Osteocyte (in vitro differentiated cells): ENCODE data around the gene SLC38A4. TPM values are rescaled to one million over a fixed set of nuclear protein-coding genes. Genes with fewer than 3 reads are reported as not detected.

Experiments
- DNase-seq: peaks from one replicate; pipeline ENCODE4 v3.0.0; 2021; ENCODE audit warnings: mixed read lengths; ENCODE audit not compliant: unreplicated experiment; ENCODE audit errors: extremely low spot score
- H3K27ac Mint-ChIP-seq: one replicate; pipeline ENCODE4 v1.8.0; 2021; ENCODE audit warnings: mild to moderate bottlenecking, mixed read lengths; ENCODE audit not compliant: unreplicated experiment
- H3K27me3 Mint-ChIP-seq: one replicate; pipeline ENCODE4 v1.8.0; 2021; ENCODE audit warnings: mixed read lengths; ENCODE audit not compliant: unreplicated experiment
- H3K36me3 Mint-ChIP-seq: one replicate; pipeline ENCODE4 v1.8.0; 2021; ENCODE audit warnings: mixed read lengths; ENCODE audit not compliant: unreplicated experiment
- H3K4me1 Mint-ChIP-seq: one replicate; pipeline ENCODE4 v1.8.0; 2021; ENCODE audit warnings: mixed read lengths; ENCODE audit not compliant: unreplicated experiment
- H3K4me3 Mint-ChIP-seq: one replicate; pipeline ENCODE4 v1.8.0; 2021; ENCODE audit warnings: mild to moderate bottlenecking, moderate library complexity, mixed read lengths; ENCODE audit not compliant: unreplicated experiment
- H3K9me3 Mint-ChIP-seq: one replicate; pipeline ENCODE4 v1.8.0; 2021; ENCODE audit warnings: mixed read lengths; ENCODE audit not compliant: unreplicated experiment
- CTCF ChIP-seq: fragments of 200-600 bp; sonication (generic); IDR thresholded peaks from 2 replicates; pipeline ENCODE4 v1.5.0; 2021; ENCODE audit warnings: antibody characterized with exemption, mild to moderate bottlenecking, moderate library complexity
- total RNA-seq: library from RNA; stranded (reverse); gene quantifications from 2 replicates; pipeline ENCODE4 v1.2.1, GENCODE V29; 2021

SLC38A4 gene
- total RNA-seq, 1 donor from 2014 or later, result 11.4 TPM

- Mint-ChIP-seq H3K36me3 (peaks cover 7% of the 10 kb centered on the region), H3K4me1 (peaks cover 47% of the 10 kb centered on the region), H3K27ac (peak overlapping the region; percentile 64), H3K27me3 (no peaks in the 10 kb centered on the region), H3K9me3 (peaks cover 2% of the 10 kb centered on the region), H3K4me3 (no peak overlapping the region)
- no peak for DNase-seq
- no peak for TF ChIP-seq CTCF
These were observed 10.0 kb downstream of the SLC38A4 start for GRCh38 chr12:46815809-46816208.

GRCh38 chr12:46814143-46814542 is 11.7 kb downstream of the SLC38A4 start:
- no peak for DNase-seq
- peaks cover 7% of the 10 kb centered on the region for H3K36me3 Mint-ChIP-seq
- no peak overlapping the region for H3K4me3 Mint-ChIP-seq
- no peak overlapping the region for H3K27ac Mint-ChIP-seq
- peaks cover 47% of the 10 kb centered on the region for H3K4me1 Mint-ChIP-seq
- H3K9me3 Mint-ChIP-seq, result no peaks in the 10 kb centered on the region
- no peak for TF ChIP-seq CTCF
- no peaks in the 10 kb centered on the region for H3K27me3 Mint-ChIP-seq

DNA sequence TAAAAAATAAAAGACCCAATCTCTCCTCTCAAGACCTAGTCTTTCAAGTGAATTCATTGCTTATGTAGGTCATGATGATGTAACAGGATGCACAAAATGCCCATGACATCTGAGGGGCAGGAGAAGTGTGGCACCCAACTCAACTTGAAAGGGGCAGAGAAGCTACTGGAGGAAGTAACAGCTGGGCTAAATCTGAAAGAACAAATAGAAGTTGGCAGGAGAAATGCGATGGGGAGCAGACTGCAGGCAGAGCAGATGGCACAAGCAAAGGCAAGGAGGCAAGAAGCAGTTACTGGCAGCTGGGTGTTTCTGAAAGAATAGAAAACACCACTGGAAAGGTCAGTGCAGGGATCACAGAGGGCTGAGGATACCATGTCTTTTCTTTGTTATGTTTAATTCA is 14.6 kb downstream of the SLC38A4 start:
- H3K36me3 Mint-ChIP-seq, result peaks cover 7% of the 10 kb centered on the region
- TF ChIP-seq CTCF, result no peak
- H3K27ac Mint-ChIP-seq, result no peak overlapping the region
- no peak for DNase-seq
- H3K27me3 Mint-ChIP-seq, result no peaks in the 10 kb centered on the region
- peaks cover 8% of the 10 kb centered on the region for H3K9me3 Mint-ChIP-seq
- H3K4me3 Mint-ChIP-seq, result no peak overlapping the region
- peaks cover 33% of the 10 kb centered on the region for H3K4me1 Mint-ChIP-seq

DNA sequence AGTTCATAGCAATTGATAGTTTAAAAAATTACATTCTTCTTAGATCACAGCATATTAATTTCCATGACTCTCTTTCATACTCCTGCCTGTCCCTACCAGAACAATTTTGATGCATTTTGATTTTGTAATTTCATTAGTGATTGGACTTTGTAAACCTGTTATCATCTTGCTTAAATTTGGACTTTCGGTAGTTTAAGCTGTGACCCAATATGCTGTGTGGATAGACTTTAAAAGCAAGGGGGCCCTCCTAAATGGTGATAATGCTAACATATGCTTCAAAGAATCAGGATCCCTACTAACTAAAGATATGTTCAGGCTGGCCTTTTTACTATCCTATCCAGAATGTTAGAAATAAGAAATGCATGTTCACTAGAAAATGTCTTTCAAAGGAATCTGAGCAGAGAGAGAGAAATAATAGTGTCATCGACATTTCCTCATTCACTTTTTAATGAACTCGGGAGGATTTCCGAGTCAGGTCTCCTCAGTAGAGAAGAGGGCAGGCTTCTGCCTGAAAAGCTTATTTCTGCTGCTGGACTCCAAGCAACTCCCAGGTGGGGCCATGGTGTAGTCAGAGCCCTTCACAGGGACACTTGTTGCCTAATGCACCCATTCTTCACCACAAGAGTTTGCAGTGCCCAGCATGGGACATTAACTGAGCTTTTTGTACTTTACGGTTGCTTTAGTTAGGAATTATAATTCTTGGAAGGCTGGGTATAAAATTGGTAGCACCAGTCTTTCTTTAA is 16.7 kb downstream of the SLC38A4 start:
- no peaks in the 10 kb centered on the region for H3K27me3 Mint-ChIP-seq
- H3K4me3 Mint-ChIP-seq, result no peak overlapping the region
- no peak for TF ChIP-seq CTCF
- peaks cover 19% of the 10 kb centered on the region for H3K4me1 Mint-ChIP-seq
- H3K27ac Mint-ChIP-seq, result no peak overlapping the region
- peaks cover 13% of the 10 kb centered on the region for H3K9me3 Mint-ChIP-seq
- no peak for DNase-seq
- peaks cover 9% of the 10 kb centered on the region for H3K36me3 Mint-ChIP-seq

DNA sequence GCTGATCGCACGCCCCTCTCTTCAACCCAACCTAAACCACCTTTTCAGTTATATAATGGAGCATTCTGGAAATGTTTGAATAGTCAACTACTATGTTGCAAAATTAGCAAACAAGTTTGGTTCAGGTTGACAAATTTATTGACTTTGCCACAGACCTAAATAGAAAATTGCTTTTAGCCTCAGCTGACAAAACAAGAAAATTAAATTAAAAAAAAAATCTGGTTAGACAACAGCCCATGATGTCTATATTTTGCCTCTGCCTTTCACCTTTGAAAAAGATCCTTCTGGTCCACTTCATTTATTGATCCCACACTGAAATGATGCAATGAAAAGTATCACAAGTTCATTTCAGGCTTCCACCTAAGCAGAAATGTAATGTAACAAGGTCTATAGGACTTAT is 17.5 kb downstream of the SLC38A4 start:
- peaks cover 13% of the 10 kb centered on the region for H3K9me3 Mint-ChIP-seq
- peaks cover 9% of the 10 kb centered on the region for H3K36me3 Mint-ChIP-seq
- H3K4me1 Mint-ChIP-seq, result peaks cover 17% of the 10 kb centered on the region
- no peak for TF ChIP-seq CTCF
- H3K27me3 Mint-ChIP-seq, result no peaks in the 10 kb centered on the region
- H3K4me3 Mint-ChIP-seq, result no peak overlapping the region
- no peak overlapping the region for H3K27ac Mint-ChIP-seq
- DNase-seq, result no peak
